ENCODE data around the gene LYPD3. TPM values are rescaled to one million over a fixed set of nuclear protein-coding genes. Genes with fewer than 3 reads are reported as not detected.

The LYPD3 gene
- total RNA-seq, 1 donor from 2014 or later, result 0.60 TPM

- Mint-ChIP-seq H3K36me3 (ENCODE audit: insufficient read depth) (peaks cover 1% of the 10 kb centered on the region), H3K9me3 (ENCODE audit: low read depth) (no peaks in the 10 kb centered on the region), H3K4me1 (ENCODE audit: low read depth) (no peaks in the 10 kb centered on the region), H3K27me3 (peaks cover 37% of the 10 kb centered on the region), H3K27ac (no peak overlapping the region), H3K4me3 (ENCODE audit: low read depth) (no peak overlapping the region)
- DNase-seq (ENCODE audit: low spot score, unreplicated experiment), result no peak
- no peak for TF ChIP-seq CTCF (IDR thresholded peaks at IDR 0.05; ENCODE audit: unreplicated experiment)
These were observed 2.3 kb upstream of the LYPD3 start for GRCh38 chr19:43467730-43468129.

GRCh38 chr19:43467276-43467675 lies 1.9 kb upstream of the LYPD3 start:
- H3K4me1 Mint-ChIP-seq (ENCODE audit: low read depth), result no peaks in the 10 kb centered on the region
- H3K4me3 Mint-ChIP-seq (ENCODE audit: low read depth), result no peak overlapping the region
- peaks cover 1% of the 10 kb centered on the region for H3K36me3 Mint-ChIP-seq (ENCODE audit: insufficient read depth)
- no peak for DNase-seq (ENCODE audit: low spot score, unreplicated experiment)
- H3K27ac Mint-ChIP-seq, result no peak overlapping the region
- no peaks in the 10 kb centered on the region for H3K9me3 Mint-ChIP-seq (ENCODE audit: low read depth)
- TF ChIP-seq CTCF (IDR thresholded peaks at IDR 0.05; ENCODE audit: unreplicated experiment), result no peak
- peaks cover 41% of the 10 kb centered on the region for H3K27me3 Mint-ChIP-seq

GRCh38 chr19:43466793-43467192 lies 1.4 kb upstream of the LYPD3 start:
- Mint-ChIP-seq H3K27ac (no peak overlapping the region), H3K4me3 (ENCODE audit: low read depth) (no peak overlapping the region), H3K9me3 (ENCODE audit: low read depth) (no peaks in the 10 kb centered on the region), H3K36me3 (ENCODE audit: insufficient read depth) (peaks cover 1% of the 10 kb centered on the region), H3K27me3 (peaks cover 46% of the 10 kb centered on the region), H3K4me1 (ENCODE audit: low read depth) (no peaks in the 10 kb centered on the region)
- no peak for DNase-seq (ENCODE audit: low spot score, unreplicated experiment)
- no peak for TF ChIP-seq CTCF (IDR thresholded peaks at IDR 0.05; ENCODE audit: unreplicated experiment)

GRCh38 chr19:43464134-43464775 lies 1.2 kb downstream of the LYPD3 start:
- peaks cover 61% of the 10 kb centered on the region for H3K27me3 Mint-ChIP-seq

More at GRCh38 chr19:43464134-43464775, 1.2 kb downstream of the LYPD3 start:
- DNase-seq (ENCODE audit: low spot score, unreplicated experiment), result peak; percentile 39
- no peaks in the 10 kb centered on the region for H3K9me3 Mint-ChIP-seq (ENCODE audit: low read depth)
- no peak for TF ChIP-seq CTCF (IDR thresholded peaks at IDR 0.05; ENCODE audit: unreplicated experiment)
- H3K4me1 Mint-ChIP-seq (ENCODE audit: low read depth), result no peaks in the 10 kb centered on the region
- H3K27ac Mint-ChIP-seq, result no peak overlapping the region
- peak overlapping the region; percentile 85 for H3K4me3 Mint-ChIP-seq (ENCODE audit: low read depth)
- H3K36me3 Mint-ChIP-seq (ENCODE audit: insufficient read depth), result peaks cover 1% of the 10 kb centered on the region
